ENCODE data around the gene TTLL7. TPM values are rescaled to one million over a fixed set of nuclear protein-coding genes. Genes with fewer than 3 reads are reported as not detected.
A peak's percentile ranks its signal among the peaks of the same experiment; 100 is the strongest.

TTLL7 gene
- total RNA-seq (2014; rRNA removed; shearing (Covaris generic)) = 2.6 and 2.8 TPM in 2 replicates

- DNase-seq (ENCODE audit: low spot score) = peak; percentile 68
Measured at GRCh38 chr1:83998498-83999315, at the start of gene TTLL7. TSS of gene TTLL7 (minus strand) at chr1:83999132. CDS start at chr1:83952211, 46,921 bp downstream.

- no peak for DNase-seq (ENCODE audit: low spot score)
Measured at GRCh38 chr1:84042461-84042860, 43.5 kb upstream of the TTLL7 start.

GRCh38 chr1:84037758-84038611, 39.1 kb upstream of the TTLL7 start:
- peak; percentile 6 for DNase-seq (ENCODE audit: low spot score)

- DNase-seq (ENCODE audit: low spot score) = no peak
Measured at GRCh38 chr1:84031802-84032327, 32.9 kb upstream of the TTLL7 start.

DNA sequence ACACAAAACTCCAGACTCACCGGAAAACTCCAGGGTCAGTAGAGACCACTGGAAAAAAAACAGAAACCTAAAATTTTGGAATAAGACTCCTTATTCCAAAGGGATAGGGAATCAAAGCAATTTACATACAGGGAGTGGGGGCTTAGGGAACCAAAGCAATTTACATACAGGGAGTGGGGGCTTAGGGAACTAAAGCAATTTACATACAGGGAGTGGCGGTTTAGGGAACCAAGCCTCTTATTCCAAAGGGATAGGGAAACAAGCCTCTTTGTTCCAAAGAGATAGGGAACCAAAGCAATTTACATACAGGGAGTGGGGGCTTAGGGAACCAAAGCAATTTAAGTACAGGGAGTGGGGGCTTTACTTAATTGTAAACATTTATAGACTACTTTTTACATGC, 28.4 kb upstream of the TTLL7 start:
- no peak for DNase-seq (ENCODE audit: low spot score)

DNA sequence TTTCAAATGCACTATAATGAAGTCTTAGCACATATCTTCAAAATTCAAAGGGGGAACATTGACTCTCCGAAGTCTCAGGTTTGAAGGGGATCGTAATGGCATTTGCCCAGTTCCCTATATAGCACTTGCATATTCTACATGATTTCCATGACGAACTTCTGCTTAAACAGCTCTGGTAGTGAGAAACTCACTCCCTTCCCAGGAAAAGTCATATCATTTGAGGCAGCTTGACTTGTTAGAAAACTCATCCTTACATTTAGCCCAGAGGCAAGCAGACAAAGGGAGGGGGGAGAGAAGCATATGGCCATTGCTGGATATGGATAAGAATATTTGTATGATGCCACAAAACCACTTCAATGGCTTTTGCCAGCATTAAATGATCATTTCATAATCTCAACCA, 27.0 kb upstream of the TTLL7 start:
- no peak for DNase-seq (ENCODE audit: low spot score)

DNA sequence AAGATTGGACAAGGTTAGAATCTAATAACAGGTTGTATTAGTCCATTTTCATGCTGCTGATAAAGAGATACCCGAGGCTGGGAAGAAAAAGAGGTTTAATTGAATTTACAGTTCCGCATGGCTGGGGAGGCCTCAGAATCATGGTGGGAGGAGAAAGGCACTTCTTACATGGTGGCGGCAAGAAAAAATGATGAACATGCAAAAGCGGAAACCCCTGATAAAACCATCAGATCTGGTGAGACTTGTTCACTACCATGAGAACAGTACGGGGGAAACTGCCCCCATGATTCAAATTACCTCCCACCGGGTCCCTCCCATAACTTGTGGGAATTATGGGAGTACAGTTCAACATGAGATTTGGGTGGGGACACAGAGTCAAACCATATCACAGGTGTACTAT, 22.9 kb upstream of the TTLL7 start:
- DNase-seq (ENCODE audit: low spot score) = no peak

GRCh38 chr1:84020151-84020550, 21.2 kb upstream of the TTLL7 start:
- peak; percentile 37 for DNase-seq (ENCODE audit: low spot score)

GRCh38 chr1:84019217-84019616, 20.3 kb upstream of the TTLL7 start:
- DNase-seq (ENCODE audit: low spot score) = no peak

DNA sequence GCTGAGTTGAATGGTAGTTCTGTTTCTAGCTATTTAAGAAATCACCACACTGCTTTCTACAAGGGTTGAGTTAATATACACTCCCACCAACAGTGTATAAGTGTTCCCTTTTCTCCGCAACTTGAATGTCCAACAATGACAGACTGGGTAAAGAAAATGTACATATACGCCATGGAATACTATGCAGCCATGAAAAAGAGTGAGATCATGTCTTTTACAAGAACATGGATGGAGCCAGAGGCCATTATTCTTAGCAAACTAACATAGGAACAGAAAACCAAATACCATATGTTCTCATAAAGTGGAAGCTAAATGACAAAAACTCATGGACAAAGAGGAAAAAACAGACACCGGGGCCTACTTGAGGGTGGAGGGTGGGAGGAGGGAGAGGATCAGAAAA, 14.8 kb upstream of the TTLL7 start:
- no peak for DNase-seq (ENCODE audit: low spot score)

DNA sequence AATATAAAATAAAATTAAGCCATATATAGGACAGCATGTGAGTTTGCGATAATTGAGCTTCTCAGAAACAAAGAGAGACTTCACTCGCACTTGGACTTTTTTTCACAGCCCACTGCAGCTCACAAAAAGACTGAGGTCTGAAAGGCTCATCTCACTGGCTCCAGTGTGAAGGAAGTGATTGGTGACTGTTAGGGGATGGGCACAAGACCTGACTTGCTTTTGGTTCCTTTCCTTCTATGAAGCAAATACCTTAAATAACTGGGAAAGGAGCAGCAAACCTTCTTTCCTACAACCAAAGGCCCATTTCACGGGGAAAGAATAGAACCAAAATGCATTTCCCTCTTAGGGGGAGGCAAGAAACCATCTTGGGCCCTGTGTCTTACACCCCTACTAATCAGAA, 13.1 kb upstream of the TTLL7 start:
- DNase-seq (ENCODE audit: low spot score) = no peak

DNA sequence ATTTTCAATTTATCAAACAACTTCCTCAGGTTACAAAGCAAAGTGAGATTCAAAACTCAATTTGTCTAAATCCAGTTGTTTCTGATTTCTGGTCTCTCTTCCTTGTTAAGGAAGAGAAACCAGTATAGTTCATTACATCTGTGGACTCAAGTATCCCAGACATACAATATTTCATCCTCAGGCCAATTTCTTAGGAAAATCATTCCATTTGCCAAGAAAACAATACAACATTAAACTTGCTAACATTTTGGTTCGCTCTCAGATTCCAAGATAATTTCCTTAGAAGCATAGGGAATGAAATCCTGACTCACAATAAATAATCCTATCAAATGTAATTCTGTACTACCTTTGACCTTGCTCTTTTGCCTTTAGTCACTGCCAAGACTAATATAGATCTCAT, 11.2 kb upstream of the TTLL7 start:
- no peak for DNase-seq (ENCODE audit: low spot score)

DNA sequence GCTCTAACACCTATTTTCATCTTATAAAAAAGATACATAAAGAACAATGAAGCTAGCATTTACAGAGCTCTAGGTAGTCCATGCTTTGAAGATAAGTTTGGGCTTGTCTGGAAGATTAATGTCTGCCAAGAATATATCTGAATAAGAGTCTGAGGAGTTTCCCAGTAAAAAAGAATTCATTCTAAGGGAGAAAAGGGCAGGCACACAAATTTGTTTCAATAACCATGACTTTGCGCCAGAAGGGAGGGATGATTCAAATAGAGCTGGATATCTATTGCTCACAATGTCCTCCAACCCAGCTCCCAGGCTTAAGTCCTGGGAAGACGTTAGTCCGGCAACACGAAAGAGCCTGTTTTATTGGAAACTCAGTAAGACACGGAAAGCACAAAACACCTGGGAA, 9.7 kb upstream of the TTLL7 start:
- no peak for DNase-seq (ENCODE audit: low spot score)

GRCh38 chr1:84006591-84006990, 7.7 kb upstream of the TTLL7 start:
- DNase-seq (ENCODE audit: low spot score) = no peak

DNA sequence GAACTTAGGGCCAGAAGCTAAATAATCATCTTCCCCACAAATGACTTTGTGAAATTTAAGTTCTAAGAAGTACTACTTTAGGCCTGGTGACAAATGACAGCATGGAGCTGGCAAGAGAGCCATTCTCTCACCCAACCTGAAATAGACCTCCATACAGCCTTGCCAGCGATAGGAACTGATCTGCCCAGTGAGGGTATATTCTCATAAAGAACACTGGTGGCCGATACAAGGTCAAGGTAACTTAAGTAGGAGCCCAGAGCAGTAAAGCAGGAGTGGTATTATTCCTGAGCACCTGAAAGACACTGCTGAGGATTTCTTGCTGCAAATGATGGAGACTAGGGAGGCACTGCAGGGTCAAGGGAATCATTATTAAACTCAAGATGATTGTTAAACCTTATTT, 2.6 kb upstream of the TTLL7 start:
- DNase-seq (ENCODE audit: low spot score) = no peak

DNA sequence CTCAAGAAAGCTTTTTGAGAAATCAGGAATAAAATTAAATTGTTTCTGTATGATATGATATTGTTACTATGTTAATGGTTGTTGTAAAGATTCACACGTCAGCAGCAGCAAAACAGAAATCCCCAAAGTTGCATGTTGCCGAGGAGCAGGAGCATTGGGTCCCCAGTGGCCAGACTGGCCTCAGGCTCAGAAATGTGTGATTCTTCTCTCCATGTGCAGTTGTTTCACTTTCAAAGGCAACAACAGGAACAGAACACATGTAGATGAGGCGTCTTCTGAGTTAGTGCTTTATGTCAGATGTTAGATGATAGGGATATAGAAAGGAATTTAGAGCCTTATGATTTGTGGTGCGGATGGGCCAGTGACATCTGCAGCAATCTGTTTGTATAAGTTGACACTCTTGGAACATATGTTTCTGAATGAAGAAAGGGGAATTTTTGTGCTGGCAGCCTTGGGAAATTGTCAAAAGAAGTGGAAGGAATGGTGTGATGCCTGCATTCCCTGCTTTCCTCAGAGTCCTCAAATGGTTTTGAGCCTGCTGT, 2.1 kb upstream of the TTLL7 start:
- no peak for DNase-seq (ENCODE audit: low spot score)

DNA sequence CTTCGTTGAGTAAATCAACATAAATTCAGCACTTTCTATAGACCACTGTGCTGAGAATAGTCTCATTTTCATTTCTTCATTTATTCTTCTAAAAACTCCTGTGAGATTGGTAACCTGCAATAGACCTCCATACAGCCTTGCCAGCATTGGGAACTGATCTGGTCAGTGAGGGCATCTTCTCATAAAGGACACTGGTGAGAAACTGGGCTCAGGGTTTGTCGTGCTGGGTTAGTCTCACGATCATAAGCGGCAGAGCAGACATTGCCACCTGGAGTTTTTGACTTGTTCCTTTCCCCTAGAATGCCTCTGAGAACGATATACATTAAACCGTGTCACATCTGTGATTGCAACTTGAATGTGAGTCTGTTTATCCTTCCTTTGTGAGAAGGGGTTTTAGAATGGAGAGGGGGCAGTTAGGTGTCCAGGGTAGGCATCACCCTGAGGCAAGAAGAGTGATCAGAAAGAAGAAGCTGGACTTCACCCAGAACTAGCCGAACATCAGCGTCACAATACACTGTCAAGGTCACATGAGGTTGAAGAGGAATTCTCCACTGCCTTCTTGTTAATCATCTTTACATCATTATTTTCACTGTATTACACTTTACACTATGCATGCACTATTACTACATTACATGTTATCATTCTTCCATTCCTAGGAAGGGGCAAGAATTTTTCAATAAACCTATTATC, 1.4 kb upstream of the TTLL7 start:
- no peak for DNase-seq (ENCODE audit: low spot score)

DNA sequence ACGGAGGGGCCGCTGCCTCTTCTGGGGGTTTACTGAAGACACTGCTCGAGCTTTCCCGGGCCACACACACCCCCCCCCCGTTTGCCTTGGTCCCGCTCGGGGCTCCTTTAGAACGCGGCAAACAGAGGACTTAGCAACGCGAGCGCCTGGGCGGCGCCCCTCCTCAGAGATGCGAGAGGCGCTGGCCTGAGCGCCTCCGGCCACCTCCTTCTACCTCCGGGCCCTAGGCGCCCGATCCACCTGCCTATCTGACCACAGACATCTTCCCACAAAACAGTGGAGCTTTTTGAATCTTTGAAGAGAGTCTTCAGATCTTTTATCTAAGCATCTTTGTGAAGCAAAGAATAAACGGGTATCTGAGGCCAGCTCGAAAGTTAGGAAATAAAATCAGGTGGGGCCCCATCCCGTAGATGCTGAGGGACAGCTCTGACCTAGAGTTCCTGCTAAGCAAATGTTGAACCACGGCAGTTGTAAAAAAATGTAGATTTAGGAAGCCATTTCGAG, 436 bp upstream of the TTLL7 start:
- DNase-seq (ENCODE audit: low spot score) = peak; percentile 74

GRCh38 chr1:83998205-83998497, 781 bp downstream of the TTLL7 start:
- no peak for DNase-seq (ENCODE audit: low spot score)

DNA sequence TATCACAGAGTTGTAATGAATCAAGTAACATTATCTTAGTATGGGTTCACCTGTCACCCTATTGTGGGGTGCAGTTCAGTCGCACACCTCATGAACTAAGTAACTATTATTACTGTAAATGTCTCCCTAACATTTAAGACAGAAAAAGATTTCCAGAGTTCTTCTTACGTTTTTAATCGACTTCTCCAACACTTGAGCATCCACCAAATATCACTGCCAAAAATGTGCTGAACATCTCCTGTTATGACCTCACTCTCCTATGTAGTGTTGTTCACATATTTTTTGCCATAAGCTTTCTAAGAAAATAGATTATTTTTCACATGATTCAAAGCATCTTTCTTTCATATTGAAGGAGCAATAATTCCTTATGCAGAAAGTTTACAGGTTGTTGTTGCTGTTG, 1.3 kb downstream of the TTLL7 start:
- no peak for DNase-seq (ENCODE audit: low spot score)

DNA sequence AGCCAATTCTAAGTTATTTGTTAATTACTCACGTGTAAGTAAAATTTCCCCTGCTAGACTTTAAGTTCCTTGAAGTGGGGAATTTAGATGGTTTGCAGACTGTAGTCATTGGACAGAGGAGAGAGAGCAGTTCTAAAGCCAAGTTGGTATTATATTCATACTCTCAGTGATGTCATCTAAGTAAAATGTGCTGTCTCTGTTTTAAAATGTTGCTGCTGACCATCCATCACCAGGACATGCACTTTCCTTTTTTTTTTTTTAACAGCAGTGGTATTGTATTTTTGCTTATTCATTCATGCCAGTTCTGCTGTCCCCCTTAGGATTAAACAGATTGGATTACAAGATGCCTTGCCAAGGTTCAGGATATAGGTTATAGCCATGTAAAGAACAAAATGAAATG, 2.3 kb downstream of the TTLL7 start:
- no peak for DNase-seq (ENCODE audit: low spot score)

DNA sequence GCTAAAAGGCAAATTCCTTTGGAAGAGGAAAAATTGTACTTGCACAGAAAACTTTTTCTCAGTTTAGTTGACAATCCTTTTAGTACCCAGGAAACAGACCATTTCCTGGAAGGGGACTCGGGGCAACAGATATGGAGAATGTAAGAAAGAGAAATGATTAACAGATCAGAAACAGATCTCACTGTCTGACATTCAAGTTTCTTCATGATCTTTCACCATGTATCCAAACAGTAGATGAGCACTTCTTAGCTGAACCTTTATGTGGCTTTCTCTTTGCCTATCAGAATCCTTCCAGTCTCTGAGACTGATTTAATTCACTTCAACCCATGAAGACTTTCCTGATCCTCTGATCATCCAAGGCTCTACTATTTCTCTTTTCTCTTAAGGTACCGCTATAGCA, 2.7 kb downstream of the TTLL7 start:
- DNase-seq (ENCODE audit: low spot score) = no peak

All from HT-29 (cell line).